Measurements from ENCODE around the gene MEDAG.

- no peak for TF ChIP-seq CTCF (conservative IDR thresholded peaks at IDR 0.05)
- TF ChIP-seq ZFX (IDR thresholded peaks at IDR 0.05): no peak
Observed at GRCh38 chr13:30974350-30974749, 68.3 kb downstream of the MEDAG start.

All from C4-2B (cell line).